ENCODE results near the gene FNDC3A.

DNA sequence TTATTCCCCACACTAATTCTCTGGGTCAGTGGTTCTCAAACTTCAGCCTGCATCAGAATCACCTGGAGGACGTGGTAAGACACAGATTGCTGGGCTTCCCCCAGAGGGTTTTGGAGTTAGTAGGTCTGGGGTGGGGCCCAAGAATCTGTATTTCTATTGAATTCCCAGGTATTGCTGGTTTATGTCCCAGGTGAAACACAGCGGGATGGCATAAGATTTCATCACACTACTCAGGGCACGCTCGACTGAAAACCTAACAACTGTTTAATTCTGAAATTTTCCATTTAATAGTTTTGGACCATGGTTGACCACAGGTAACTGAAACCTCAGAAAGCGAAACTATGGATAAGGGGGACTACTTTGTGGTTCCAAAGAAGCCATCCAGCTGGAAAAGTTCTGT lies 250.9 kb downstream of the FNDC3A start:
- TF ChIP-seq EZH2 (IDR thresholded peaks at IDR 0.05; ENCODE audit: low read depth), result no peak
- TF ChIP-seq, protein P1, sequence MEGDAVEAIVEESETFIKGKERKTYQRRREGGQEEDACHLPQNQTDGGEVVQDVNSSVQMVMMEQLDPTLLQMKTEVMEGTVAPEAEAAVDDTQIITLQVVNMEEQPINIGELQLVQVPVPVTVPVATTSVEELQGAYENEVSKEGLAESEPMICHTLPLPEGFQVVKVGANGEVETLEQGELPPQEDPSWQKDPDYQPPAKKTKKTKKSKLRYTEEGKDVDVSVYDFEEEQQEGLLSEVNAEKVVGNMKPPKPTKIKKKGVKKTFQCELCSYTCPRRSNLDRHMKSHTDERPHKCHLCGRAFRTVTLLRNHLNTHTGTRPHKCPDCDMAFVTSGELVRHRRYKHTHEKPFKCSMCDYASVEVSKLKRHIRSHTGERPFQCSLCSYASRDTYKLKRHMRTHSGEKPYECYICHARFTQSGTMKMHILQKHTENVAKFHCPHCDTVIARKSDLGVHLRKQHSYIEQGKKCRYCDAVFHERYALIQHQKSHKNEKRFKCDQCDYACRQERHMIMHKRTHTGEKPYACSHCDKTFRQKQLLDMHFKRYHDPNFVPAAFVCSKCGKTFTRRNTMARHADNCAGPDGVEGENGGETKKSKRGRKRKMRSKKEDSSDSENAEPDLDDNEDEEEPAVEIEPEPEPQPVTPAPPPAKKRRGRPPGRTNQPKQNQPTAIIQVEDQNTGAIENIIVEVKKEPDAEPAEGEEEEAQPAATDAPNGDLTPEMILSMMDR (conservative IDR thresholded peaks at IDR 0.05), result no peak

Data from PC-9 (cell line).